Measurements from ENCODE around the gene MBNL3.

MBNL3 gene

GRCh38 chrX:132373610-132374009 lies 115.2 kb downstream of the MBNL3 start:
- no peaks in the 10 kb centered on the region for H3K27me3 ChIP-seq (ENCODE audit: insufficient read depth, low read length)
- TF ChIP-seq, protein P1, sequence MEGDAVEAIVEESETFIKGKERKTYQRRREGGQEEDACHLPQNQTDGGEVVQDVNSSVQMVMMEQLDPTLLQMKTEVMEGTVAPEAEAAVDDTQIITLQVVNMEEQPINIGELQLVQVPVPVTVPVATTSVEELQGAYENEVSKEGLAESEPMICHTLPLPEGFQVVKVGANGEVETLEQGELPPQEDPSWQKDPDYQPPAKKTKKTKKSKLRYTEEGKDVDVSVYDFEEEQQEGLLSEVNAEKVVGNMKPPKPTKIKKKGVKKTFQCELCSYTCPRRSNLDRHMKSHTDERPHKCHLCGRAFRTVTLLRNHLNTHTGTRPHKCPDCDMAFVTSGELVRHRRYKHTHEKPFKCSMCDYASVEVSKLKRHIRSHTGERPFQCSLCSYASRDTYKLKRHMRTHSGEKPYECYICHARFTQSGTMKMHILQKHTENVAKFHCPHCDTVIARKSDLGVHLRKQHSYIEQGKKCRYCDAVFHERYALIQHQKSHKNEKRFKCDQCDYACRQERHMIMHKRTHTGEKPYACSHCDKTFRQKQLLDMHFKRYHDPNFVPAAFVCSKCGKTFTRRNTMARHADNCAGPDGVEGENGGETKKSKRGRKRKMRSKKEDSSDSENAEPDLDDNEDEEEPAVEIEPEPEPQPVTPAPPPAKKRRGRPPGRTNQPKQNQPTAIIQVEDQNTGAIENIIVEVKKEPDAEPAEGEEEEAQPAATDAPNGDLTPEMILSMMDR (IDR thresholded peaks at IDR 0.05; ENCODE audit: low read length) = no peak
- TF ChIP-seq EZH2 (IDR thresholded peaks at IDR 0.05; ENCODE audit: borderline replicate concordance, low read length) = no peak
- H3K9me3 ChIP-seq (ENCODE audit: low read length) = no peaks in the 10 kb centered on the region
- no peaks in the 10 kb centered on the region for H4K20me1 ChIP-seq (ENCODE audit: insufficient read depth, low read length)
- no peaks in the 10 kb centered on the region for H3K36me3 ChIP-seq (ENCODE audit: insufficient read depth, low read length)
- no peak overlapping the region for H3K9ac ChIP-seq (ENCODE audit: low read length)
- no peaks in the 10 kb centered on the region for H3K9me2 ChIP-seq (ENCODE audit: low read depth, low read length)
- H3K79me2 ChIP-seq (ENCODE audit: insufficient read depth, low read length) = no peaks in the 10 kb centered on the region
- H3F3A ChIP-seq (ENCODE audit: insufficient read depth, low read length) = no peaks in the 10 kb centered on the region
- no peak overlapping the region for H3K4me2 ChIP-seq (ENCODE audit: low read length)
- no peaks in the 10 kb centered on the region for H3K4me1 ChIP-seq (ENCODE audit: insufficient read depth, low read length, severe bottlenecking)
- no peak overlapping the region for H2AFZ ChIP-seq (ENCODE audit: low read length)
- no peak overlapping the region for H3K4me3 ChIP-seq (ENCODE audit: low read depth, low read length, poor library complexity, severe bottlenecking)
- no peak overlapping the region for H3K27ac ChIP-seq (ENCODE audit: low read depth, low read length, poor library complexity, severe bottlenecking)

- Histone ChIP-seq H3K9me2 (ENCODE audit: low read depth, low read length) (no peaks in the 10 kb centered on the region), H3K27ac (ENCODE audit: low read depth, low read length, poor library complexity, severe bottlenecking) (no peak overlapping the region), H4K20me1 (ENCODE audit: insufficient read depth, low read length) (no peaks in the 10 kb centered on the region), H3F3A (ENCODE audit: insufficient read depth, low read length) (no peaks in the 10 kb centered on the region), H3K4me3 (ENCODE audit: low read depth, low read length, poor library complexity, severe bottlenecking) (no peak overlapping the region), H3K36me3 (ENCODE audit: insufficient read depth, low read length) (no peaks in the 10 kb centered on the region), H3K79me2 (ENCODE audit: insufficient read depth, low read length) (no peaks in the 10 kb centered on the region), H3K4me1 (ENCODE audit: insufficient read depth, low read length, severe bottlenecking) (no peaks in the 10 kb centered on the region), H2AFZ (ENCODE audit: low read length) (no peak overlapping the region), H3K27me3 (ENCODE audit: insufficient read depth, low read length) (no peaks in the 10 kb centered on the region), H3K4me2 (ENCODE audit: low read length) (no peak overlapping the region), H3K9me3 (ENCODE audit: low read length) (no peaks in the 10 kb centered on the region), H3K9ac (ENCODE audit: low read length) (no peak overlapping the region)
- TF ChIP-seq, protein P1 (IDR thresholded peaks at IDR 0.05; ENCODE audit: low read length) = no peak
- no peak for TF ChIP-seq EZH2 (IDR thresholded peaks at IDR 0.05; ENCODE audit: borderline replicate concordance, low read length)
Measured at GRCh38 chrX:132369617-132370326, 119.1 kb downstream of the MBNL3 start.

GRCh38 chrX:132367984-132368383 lies 120.9 kb downstream of the MBNL3 start:
- Histone ChIP-seq H3K27me3 (ENCODE audit: insufficient read depth, low read length) (no peaks in the 10 kb centered on the region), H3K4me1 (ENCODE audit: insufficient read depth, low read length, severe bottlenecking) (no peaks in the 10 kb centered on the region), H3K79me2 (ENCODE audit: insufficient read depth, low read length) (no peaks in the 10 kb centered on the region)

More at GRCh38 chrX:132367984-132368383, 120.9 kb downstream of the MBNL3 start:
- Histone ChIP-seq H3K9me3 (ENCODE audit: low read length) (no peaks in the 10 kb centered on the region), H4K20me1 (ENCODE audit: insufficient read depth, low read length) (no peaks in the 10 kb centered on the region), H3K4me3 (ENCODE audit: low read depth, low read length, poor library complexity, severe bottlenecking) (no peak overlapping the region), H3F3A (ENCODE audit: insufficient read depth, low read length) (no peaks in the 10 kb centered on the region), H3K9ac (ENCODE audit: low read length) (no peak overlapping the region), H3K36me3 (ENCODE audit: insufficient read depth, low read length) (no peaks in the 10 kb centered on the region), H3K9me2 (ENCODE audit: low read depth, low read length) (no peaks in the 10 kb centered on the region), H2AFZ (ENCODE audit: low read length) (no peak overlapping the region), H3K27ac (ENCODE audit: low read depth, low read length, poor library complexity, severe bottlenecking) (no peak overlapping the region), H3K4me2 (ENCODE audit: low read length) (no peak overlapping the region)
- no peak for TF ChIP-seq EZH2 (IDR thresholded peaks at IDR 0.05; ENCODE audit: borderline replicate concordance, low read length)
- TF ChIP-seq, protein P1 (IDR thresholded peaks at IDR 0.05; ENCODE audit: low read length) = no peak

Data from OCI-LY1 (cell line).